ENCODE results near the gene HPCAL4.

GRCh38 chr1:39631361-39632322 lies 59.6 kb downstream of the HPCAL4 start:
- TF ChIP-seq GATA3 (IDR thresholded peaks at IDR 0.05; ENCODE audit: low read depth, low read length) (no peak), GATA2 (IDR thresholded peaks at IDR 0.05; ENCODE audit: low read depth, low read length) (no peak)
